OCI-LY3 (cell line): ENCODE measurements around the gene COL4A6.

Experiments used
- CTCF ChIP-seq: fragments of 200-600, 300-600 bp; sonication (generic); IDR thresholded peaks from 2 replicates; pipeline ENCODE4 v1.5.1; 2014; ENCODE audit warnings: antibody characterized with exemption, low read length, low read depth
- EZH2phosphoT487 ChIP-seq: fragments of 200-600 bp; shearing (Covaris generic); IDR thresholded peaks from 2 replicates; pipeline ENCODE4 v1.6.1; 2018; ENCODE audit warnings: antibody characterized with exemption, mixed run types, low read depth

GRCh38 chrX:108268434-108269080 is 169.7 kb downstream of the COL4A6 start:
- TF ChIP-seq CTCF: no peak
- TF ChIP-seq EZH2phosphoT487: no peak
